Caco-2 (cell line): ENCODE data around the gene GMPR. TPM values are rescaled to one million over a fixed set of nuclear protein-coding genes. Genes with fewer than 3 reads are reported as not detected.

ENCODE experiments used
- BruUV-seq: library from RNA; stranded (reverse); fragments of 400-500 nt; replicated peaks from 2 replicates; lab custom pipeline; 2021; lab: Mats Ljungman, UMichigan
- CTCF ChIA-PET: fragments of 300-600 bp; sonication (Branson Sonifier 250); formaldehyde crosslinking; loops from one replicate; lab custom pipeline; 2022; ENCODE audit warnings: antibody characterized with exemption; lab: Charles Lee
- POLR2A ChIA-PET: fragments of 300-600 bp; sonication (Branson Sonifier 250); formaldehyde crosslinking; loops from one replicate; lab custom pipeline; 2022; ENCODE audit warnings: antibody characterized with exemption; lab: Charles Lee
- DNase-seq, 2 experiments: peaks; one replicate each; pipeline versions ENCODE4 v3.0.0 to v3.0.0-alpha.2; 2020 to 2022
- H3K27me3 ChIP-seq: replicated peaks from 2 replicates; pipeline ENCODE4 v1.6.0; 2011; ENCODE audit warnings: low read length; ENCODE audit not compliant: control insufficient read depth, insufficient read depth
- H3K36me3 ChIP-seq: 2 replicates; pipeline ENCODE4 v1.5.1; 2011; ENCODE audit warnings: low read length; ENCODE audit not compliant: control insufficient read depth, insufficient read depth
- H3K4me1 ChIP-seq: fragments of 250-450 bp; sonication (Bioruptor Pico); 2 replicates; pipeline ENCODE4 v1.5.1; 2020; ENCODE audit warnings: mild to moderate bottlenecking
- H3K4me3 ChIP-seq: 2 replicates; pipeline ENCODE4 v1.5.1; 2011; ENCODE audit warnings: low read depth, mild to moderate bottlenecking, control low read depth, low read length
- H3K9me3 ChIP-seq: fragments of 250-450 bp; sonication (Bioruptor Pico); 2 replicates; pipeline ENCODE4 v1.5.1; 2020; ENCODE audit warnings: mild to moderate bottlenecking, moderate library complexity
- H3K27ac Mint-ChIP-seq: one replicate; pipeline ENCODE4 v1.8.0; 2022; ENCODE audit warnings: mixed read lengths; ENCODE audit not compliant: unreplicated experiment
- H3K27me3 Mint-ChIP-seq: one replicate; pipeline ENCODE4 v1.8.0; 2022; ENCODE audit warnings: mixed read lengths; ENCODE audit not compliant: insufficient read depth, unreplicated experiment
- H3K36me3 Mint-ChIP-seq: one replicate; pipeline ENCODE4 v1.8.0; 2022; ENCODE audit warnings: mild to moderate bottlenecking, mixed read lengths; ENCODE audit not compliant: insufficient read depth, unreplicated experiment
- H3K4me1 Mint-ChIP-seq: one replicate; pipeline ENCODE4 v1.8.0; 2022; ENCODE audit warnings: low read depth, mixed read lengths; ENCODE audit not compliant: unreplicated experiment
- H3K4me3 Mint-ChIP-seq: one replicate; pipeline ENCODE4 v1.8.0; 2022; ENCODE audit warnings: mild to moderate bottlenecking, moderate library complexity, mixed read lengths; ENCODE audit not compliant: unreplicated experiment
- H3K9me3 Mint-ChIP-seq: one replicate; pipeline ENCODE4 v1.8.0; 2022; ENCODE audit warnings: mixed read lengths; ENCODE audit not compliant: unreplicated experiment
- CTCF ChIP-seq, 2 experiments: fragments of 200-600 bp in 1 of 2; IDR thresholded peaks; 1 replicate in 1 of 2; 2 replicates in 1 of 2; pipeline versions ENCODE4 v1.5.1 to v1.8.0; 2011 to 2022; ENCODE audit warnings: antibody characterized with exemption in 1 of 2, control low read depth in 1 of 2, inconsistent platforms in 1 of 2, low read depth in 1 of 2, low read length in 1 of 2, mild to moderate bottlenecking in 1 of 2, moderate library complexity in 1 of 2; ENCODE audit not compliant: insufficient read depth in 1 of 2, severe bottlenecking in 1 of 2, unreplicated experiment in 1 of 2
- intact Hi-C: fragments of 100-400 bp; cut with micrococcal nuclease; formaldehyde crosslinking; loops from one replicate; pipeline ENCODE4 v1.10.0; 2022; ENCODE audit not compliant: unreplicated experiment
- total RNA-seq: library from RNA; stranded (reverse); gene quantifications from 2 replicates; pipeline ENCODE4 v1.2.3, GENCODE V29; 2022

GMPR gene
- total RNA-seq, 1 experiment from 2014 or later: 1.3 TPM

GRCh38 chr6:16196984-16197546, 41.3 kb upstream of the GMPR start:
- Histone ChIP-seq H3K4me1 (peaks cover 21% of the 10 kb centered on the region), H3K9me3 (no peaks in the 10 kb centered on the region), H3K36me3 (no peaks in the 10 kb centered on the region), H3K27me3 (no peaks in the 10 kb centered on the region), H3K4me3 (no peak overlapping the region)
- Mint-ChIP-seq H3K4me1 (peaks cover 8% of the 10 kb centered on the region), H3K36me3 (no peaks in the 10 kb centered on the region), H3K9me3 (no peaks in the 10 kb centered on the region), H3K27me3 (no peaks in the 10 kb centered on the region), H3K27ac (no peak overlapping the region), H3K4me3 (no peak overlapping the region)
- CTCF ChIA-PET: interaction anchor here (0.7 kb wide), 1 partner anchor 8 kb away, joined by 5 read pairs; no protein-coding TSS in a partner anchor
- intact Hi-C loops: no loop called here
- POLR2A ChIA-PET: no interaction called here
- DNase-seq: no peak
- no peak for TF ChIP-seq CTCF (IDR thresholded peaks at IDR 0.05; ENCODE audit: insufficient read depth in 1 of 2, low read depth in 1 of 2, low read length in 1 of 2, severe bottlenecking in 1 of 2, unreplicated experiment in 1 of 2)
- BruUV-seq: no TSS peak

- Histone ChIP-seq H3K9me3 (no peaks in the 10 kb centered on the region), H3K4me3 (no peak overlapping the region), H3K4me1 (peaks cover 23% of the 10 kb centered on the region), H3K36me3 (no peaks in the 10 kb centered on the region), H3K27me3 (no peaks in the 10 kb centered on the region)
- CTCF ChIA-PET: no interaction called here
- no peaks in the 10 kb centered on the region for H3K9me3 Mint-ChIP-seq
- H3K4me1 Mint-ChIP-seq: peaks cover 8% of the 10 kb centered on the region
- POLR2A ChIA-PET: no interaction called here
- intact Hi-C loops: no loop called here
- H3K27ac Mint-ChIP-seq: no peak overlapping the region
- BruUV-seq: no TSS peak
- H3K27me3 Mint-ChIP-seq: no peaks in the 10 kb centered on the region
- no peak for TF ChIP-seq CTCF (IDR thresholded peaks at IDR 0.05; ENCODE audit: insufficient read depth in 1 of 2, low read depth in 1 of 2, low read length in 1 of 2, severe bottlenecking in 1 of 2, unreplicated experiment in 1 of 2)
- H3K4me3 Mint-ChIP-seq: no peak overlapping the region
- no peaks in the 10 kb centered on the region for H3K36me3 Mint-ChIP-seq
- DNase-seq: no peak
Measured at GRCh38 chr6:16198061-16198705, 40.2 kb upstream of the GMPR start.

- Mint-ChIP-seq H3K4me1 (peaks cover 8% of the 10 kb centered on the region), H3K36me3 (no peaks in the 10 kb centered on the region), H3K27ac (no peak overlapping the region), H3K27me3 (no peaks in the 10 kb centered on the region), H3K9me3 (no peaks in the 10 kb centered on the region), H3K4me3 (no peak overlapping the region)
- intact Hi-C loops: no loop called here
- DNase-seq: no peak
- TF ChIP-seq CTCF (IDR thresholded peaks at IDR 0.05; ENCODE audit: insufficient read depth in 1 of 2, low read depth in 1 of 2, low read length in 1 of 2, severe bottlenecking in 1 of 2, unreplicated experiment in 1 of 2): no peak
- no peaks in the 10 kb centered on the region for H3K27me3 ChIP-seq
- CTCF ChIA-PET: no interaction called here
- BruUV-seq: no TSS peak
- H3K4me3 ChIP-seq: no peak overlapping the region
- peaks cover 23% of the 10 kb centered on the region for H3K4me1 ChIP-seq
- POLR2A ChIA-PET: no interaction called here
- no peaks in the 10 kb centered on the region for H3K36me3 ChIP-seq
- no peaks in the 10 kb centered on the region for H3K9me3 ChIP-seq
Measured at GRCh38 chr6:16199804-16200203, 38.6 kb upstream of the GMPR start.
